SK-N-SH treated with all-trans-retinoic acid at 6 μM for 48 hours (cell line): Measurements from ENCODE around the gene TESMIN.
A peak's percentile ranks its signal among the peaks of the same experiment; 100 is the strongest.

Experiments
- ATAC-seq: fragments of 200-7000 bp; cut with Tn5 transposase; 3 replicates; pipeline ENCODE4 v1.9.1; 2020; ENCODE audit warnings: mild to moderate bottlenecking, moderate library complexity
- ARNTL ChIP-seq: fragments of 450-650 bp; formaldehyde crosslinking; IDR thresholded peaks from 2 replicates; pipeline ENCODE4 v1.5.0; 2020; ENCODE audit warnings: low read depth, mild to moderate bottlenecking, moderate library complexity, borderline replicate concordance
- BACH2 ChIP-seq: fragments of 250-450 bp; sonication (Bioruptor Pico); IDR thresholded peaks from 2 replicates; pipeline ENCODE4 v1.9.0; 2021; ENCODE audit warnings: mild to moderate bottlenecking, borderline replicate concordance
- CSDC2 ChIP-seq: fragments of 250-450 bp; sonication (Bioruptor Pico); IDR thresholded peaks from 2 replicates; pipeline ENCODE4 v1.5.0; 2020; ENCODE audit warnings: mild to moderate bottlenecking, moderate library complexity
- ESRRG ChIP-seq: fragments of 250-450 bp; sonication (Bioruptor Pico); IDR thresholded peaks from 2 replicates; pipeline ENCODE4 v1.6.1; 2021; ENCODE audit warnings: mild to moderate bottlenecking
- GLIS3 ChIP-seq: fragments of 250-450 bp; sonication (Bioruptor Pico); IDR thresholded peaks from 2 replicates; pipeline ENCODE4 v1.5.0; 2020; ENCODE audit warnings: mild to moderate bottlenecking, moderate library complexity
- ISL1 ChIP-seq: fragments of 250-450 bp; sonication (Bioruptor Pico); IDR thresholded peaks from 2 replicates; pipeline ENCODE4 v2.1.2; 2022; ENCODE audit warnings: mild to moderate bottlenecking, moderate library complexity
- OSR1 ChIP-seq: fragments of 250-450 bp; sonication (Bioruptor Pico); IDR thresholded peaks from 2 replicates; pipeline ENCODE4 v1.8.0; 2022; ENCODE audit warnings: moderate library complexity, mild to moderate bottlenecking, inconsistent platforms
- PATZ1 ChIP-seq: fragments of 250-450 bp; sonication (Bioruptor Pico); IDR thresholded peaks from 2 replicates; pipeline ENCODE4 v1.8.0; 2020; ENCODE audit warnings: mild to moderate bottlenecking, moderate library complexity, borderline replicate concordance
- PPARA ChIP-seq: fragments of 250-450 bp; sonication (Bioruptor Pico); IDR thresholded peaks from 2 replicates; pipeline ENCODE4 v1.5.0; 2020; ENCODE audit warnings: mild to moderate bottlenecking, borderline replicate concordance
- SNAI2 ChIP-seq: fragments of 250-450 bp; sonication (Bioruptor Pico); IDR thresholded peaks from 2 replicates; pipeline ENCODE4 v1.5.0; 2020; ENCODE audit warnings: mild to moderate bottlenecking, moderate library complexity
- TCF4 ChIP-seq: fragments of 250-450 bp; sonication (Bioruptor Pico); IDR thresholded peaks from 2 replicates; pipeline ENCODE4 v1.8.0; 2021; ENCODE audit warnings: mild to moderate bottlenecking, moderate library complexity, borderline replicate concordance
- TOX ChIP-seq: fragments of 250-450 bp; sonication (Bioruptor Pico); IDR thresholded peaks from 2 replicates; pipeline ENCODE4 v1.8.0; 2021; ENCODE audit warnings: mild to moderate bottlenecking, moderate library complexity, borderline replicate concordance
- ZC3H10 ChIP-seq: fragments of 250-450 bp; sonication (Bioruptor Pico); IDR thresholded peaks from 2 replicates; pipeline ENCODE4 v1.5.1; 2021; ENCODE audit warnings: mild to moderate bottlenecking, moderate library complexity
- ZFP3 ChIP-seq: fragments of 250-450 bp; sonication (Bioruptor Pico); IDR thresholded peaks from 2 replicates; pipeline ENCODE4 v1.5.0; 2020; ENCODE audit warnings: mild to moderate bottlenecking, moderate library complexity
- ZFP30 ChIP-seq: fragments of 450-650 bp; formaldehyde crosslinking; IDR thresholded peaks from 2 replicates; pipeline ENCODE4 v1.5.0; 2022; ENCODE audit warnings: mild to moderate bottlenecking, moderate library complexity
- ZNF565 ChIP-seq: fragments of 450-650 bp; formaldehyde crosslinking; conservative IDR thresholded peaks from 2 replicates; pipeline ENCODE4 v1.5.0; 2020; ENCODE audit warnings: low read depth, mild to moderate bottlenecking, moderate library complexity
- ZNF70 ChIP-seq: fragments of 450-650 bp; formaldehyde crosslinking; IDR thresholded peaks from 2 replicates; pipeline ENCODE4 v1.5.0; 2020; ENCODE audit warnings: mild to moderate bottlenecking, moderate library complexity
- ZNF8 ChIP-seq: fragments of 450-650 bp; formaldehyde crosslinking; IDR thresholded peaks from 2 replicates; pipeline ENCODE4 v1.5.0; 2020; ENCODE audit warnings: mild to moderate bottlenecking, moderate library complexity
- TF ChIP-seq, protein P1 (sequence below): fragments of 250-450 bp; sonication (Bioruptor Pico); IDR thresholded peaks from 2 replicates; pipeline ENCODE4 v1.8.0; 2021; ENCODE audit warnings: low read depth, mild to moderate bottlenecking, moderate library complexity, borderline replicate concordance
- TF ChIP-seq, protein P2 (sequence below): fragments of 250-450 bp; sonication (Bioruptor Pico); IDR thresholded peaks from 2 replicates; pipeline ENCODE4 v1.5.1; 2020; ENCODE audit warnings: low read depth, mild to moderate bottlenecking, moderate library complexity
- TF ChIP-seq, protein P3 (sequence below): fragments of 250-450 bp; sonication (Bioruptor Pico); IDR thresholded peaks from 2 replicates; pipeline ENCODE4 v1.5.0; 2020; ENCODE audit warnings: mild to moderate bottlenecking, moderate library complexity
- TF ChIP-seq, protein P4 (sequence below): fragments of 250-450 bp; sonication (Bioruptor Pico); IDR thresholded peaks from 2 replicates; pipeline ENCODE4 v1.5.1; 2021; ENCODE audit warnings: mild to moderate bottlenecking, moderate library complexity

Gene TESMIN

GRCh38 chr11:68734111-68734510, 17.2 kb downstream of the TESMIN start:
- ATAC-seq = no peak
- TF ChIP-seq ARNTL (CRISPR knock-in tag) (no peak), TCF4 (CRISPR knock-in tag) (no peak), TOX (no peak), SNAI2 (CRISPR knock-in tag) (no peak), ZC3H10 (CRISPR knock-in tag) (no peak), ESRRG (CRISPR knock-in tag) (no peak), PPARA (no peak), ZNF70 (no peak), ZFP3 (CRISPR knock-in tag) (no peak), PATZ1 (no peak), OSR1 (no peak), BACH2 (CRISPR knock-in tag) (no peak), ZFP30 (CRISPR knock-in tag) (no peak), CSDC2 (CRISPR knock-in tag) (no peak)
- TF ChIP-seq, protein P1, sequence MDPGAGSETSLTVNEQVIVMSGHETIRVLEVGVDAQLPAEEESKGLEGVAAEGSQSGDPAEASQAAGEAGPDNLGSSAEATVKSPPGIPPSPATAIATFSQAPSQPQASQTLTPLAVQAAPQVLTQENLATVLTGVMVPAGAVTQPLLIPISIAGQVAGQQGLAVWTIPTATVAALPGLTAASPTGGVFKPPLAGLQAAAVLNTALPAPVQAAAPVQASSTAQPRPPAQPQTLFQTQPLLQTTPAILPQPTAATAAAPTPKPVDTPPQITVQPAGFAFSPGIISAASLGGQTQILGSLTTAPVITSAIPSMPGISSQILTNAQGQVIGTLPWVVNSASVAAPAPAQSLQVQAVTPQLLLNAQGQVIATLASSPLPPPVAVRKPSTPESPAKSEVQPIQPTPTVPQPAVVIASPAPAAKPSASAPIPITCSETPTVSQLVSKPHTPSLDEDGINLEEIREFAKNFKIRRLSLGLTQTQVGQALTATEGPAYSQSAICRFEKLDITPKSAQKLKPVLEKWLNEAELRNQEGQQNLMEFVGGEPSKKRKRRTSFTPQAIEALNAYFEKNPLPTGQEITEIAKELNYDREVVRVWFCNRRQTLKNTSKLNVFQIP (CRISPR knock-in tag) = no peak
- TF ChIP-seq, protein P2, sequence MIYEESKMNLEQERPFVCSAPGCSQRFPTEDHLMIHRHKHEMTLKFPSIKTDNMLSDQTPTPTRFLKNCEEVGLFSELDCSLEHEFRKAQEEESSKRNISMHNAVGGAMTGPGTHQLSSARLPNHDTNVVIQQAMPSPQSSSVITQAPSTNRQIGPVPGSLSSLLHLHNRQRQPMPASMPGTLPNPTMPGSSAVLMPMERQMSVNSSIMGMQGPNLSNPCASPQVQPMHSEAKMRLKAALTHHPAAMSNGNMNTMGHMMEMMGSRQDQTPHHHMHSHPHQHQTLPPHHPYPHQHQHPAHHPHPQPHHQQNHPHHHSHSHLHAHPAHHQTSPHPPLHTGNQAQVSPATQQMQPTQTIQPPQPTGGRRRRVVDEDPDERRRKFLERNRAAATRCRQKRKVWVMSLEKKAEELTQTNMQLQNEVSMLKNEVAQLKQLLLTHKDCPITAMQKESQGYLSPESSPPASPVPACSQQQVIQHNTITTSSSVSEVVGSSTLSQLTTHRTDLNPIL (CRISPR knock-in tag) = no peak
- TF ChIP-seq, all 23 proteins: peak for 0

GRCh38 chr11:68727783-68728182, 23.5 kb downstream of the TESMIN start:
- TF ChIP-seq BACH2 (CRISPR knock-in tag) (no peak), TOX (no peak), PATZ1 (no peak), ZNF565 (no peak), ZNF8 (CRISPR knock-in tag) (no peak), ZFP30 (CRISPR knock-in tag) (no peak), ZFP3 (CRISPR knock-in tag) (no peak), PPARA (no peak)
- TF ChIP-seq, protein P3, sequence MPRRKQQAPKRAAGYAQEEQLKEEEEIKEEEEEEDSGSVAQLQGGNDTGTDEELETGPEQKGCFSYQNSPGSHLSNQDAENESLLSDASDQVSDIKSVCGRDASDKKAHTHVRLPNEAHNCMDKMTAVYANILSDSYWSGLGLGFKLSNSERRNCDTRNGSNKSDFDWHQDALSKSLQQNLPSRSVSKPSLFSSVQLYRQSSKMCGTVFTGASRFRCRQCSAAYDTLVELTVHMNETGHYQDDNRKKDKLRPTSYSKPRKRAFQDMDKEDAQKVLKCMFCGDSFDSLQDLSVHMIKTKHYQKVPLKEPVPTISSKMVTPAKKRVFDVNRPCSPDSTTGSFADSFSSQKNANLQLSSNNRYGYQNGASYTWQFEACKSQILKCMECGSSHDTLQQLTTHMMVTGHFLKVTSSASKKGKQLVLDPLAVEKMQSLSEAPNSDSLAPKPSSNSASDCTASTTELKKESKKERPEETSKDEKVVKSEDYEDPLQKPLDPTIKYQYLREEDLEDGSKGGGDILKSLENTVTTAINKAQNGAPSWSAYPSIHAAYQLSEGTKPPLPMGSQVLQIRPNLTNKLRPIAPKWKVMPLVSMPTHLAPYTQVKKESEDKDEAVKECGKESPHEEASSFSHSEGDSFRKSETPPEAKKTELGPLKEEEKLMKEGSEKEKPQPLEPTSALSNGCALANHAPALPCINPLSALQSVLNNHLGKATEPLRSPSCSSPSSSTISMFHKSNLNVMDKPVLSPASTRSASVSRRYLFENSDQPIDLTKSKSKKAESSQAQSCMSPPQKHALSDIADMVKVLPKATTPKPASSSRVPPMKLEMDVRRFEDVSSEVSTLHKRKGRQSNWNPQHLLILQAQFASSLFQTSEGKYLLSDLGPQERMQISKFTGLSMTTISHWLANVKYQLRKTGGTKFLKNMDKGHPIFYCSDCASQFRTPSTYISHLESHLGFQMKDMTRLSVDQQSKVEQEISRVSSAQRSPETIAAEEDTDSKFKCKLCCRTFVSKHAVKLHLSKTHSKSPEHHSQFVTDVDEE (CRISPR knock-in tag) = no peak
- ATAC-seq = peak; percentile 65; the same call in 1 of the 3 replicates

DNA sequence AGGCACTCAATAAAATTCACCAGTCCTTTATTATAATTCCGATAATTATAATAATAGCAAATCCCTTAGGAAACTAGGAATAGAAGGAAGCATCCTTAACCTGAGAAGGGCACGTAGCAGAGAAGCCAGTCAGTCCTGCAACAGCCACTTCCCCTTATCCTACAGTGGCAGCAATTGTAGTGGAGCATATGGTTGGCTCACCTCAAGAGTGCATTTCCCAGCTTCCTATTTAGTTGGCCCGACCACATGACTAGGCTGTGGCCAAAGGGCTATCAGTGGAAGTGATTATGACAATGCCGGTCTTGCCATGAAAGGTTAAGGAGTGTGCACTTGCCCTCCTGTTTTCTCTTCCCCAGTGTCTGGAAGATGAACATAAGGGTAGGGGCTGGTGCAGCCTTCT, 27.0 kb downstream of the TESMIN start:
- no peak for ATAC-seq
- TF ChIP-seq, protein P2 (CRISPR knock-in tag) = no peak
- TF ChIP-seq PATZ1 = no peak
- no peak for TF ChIP-seq ARNTL (CRISPR knock-in tag)
- TF ChIP-seq, protein P4, sequence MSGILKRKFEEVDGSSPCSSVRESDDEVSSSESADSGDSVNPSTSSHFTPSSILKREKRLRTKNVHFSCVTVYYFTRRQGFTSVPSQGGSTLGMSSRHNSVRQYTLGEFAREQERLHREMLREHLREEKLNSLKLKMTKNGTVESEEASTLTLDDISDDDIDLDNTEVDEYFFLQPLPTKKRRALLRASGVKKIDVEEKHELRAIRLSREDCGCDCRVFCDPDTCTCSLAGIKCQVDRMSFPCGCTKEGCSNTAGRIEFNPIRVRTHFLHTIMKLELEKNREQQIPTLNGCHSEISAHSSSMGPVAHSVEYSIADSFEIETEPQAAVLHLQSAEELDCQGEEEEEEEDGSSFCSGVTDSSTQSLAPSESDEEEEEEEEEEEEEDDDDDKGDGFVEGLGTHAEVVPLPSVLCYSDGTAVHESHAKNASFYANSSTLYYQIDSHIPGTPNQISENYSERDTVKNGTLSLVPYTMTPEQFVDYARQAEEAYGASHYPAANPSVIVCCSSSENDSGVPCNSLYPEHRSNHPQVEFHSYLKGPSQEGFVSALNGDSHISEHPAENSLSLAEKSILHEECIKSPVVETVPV = no peak
- no peak for TF ChIP-seq ZFP30 (CRISPR knock-in tag)
- no peak for TF ChIP-seq GLIS3
- no peak for TF ChIP-seq ZNF565
- TF ChIP-seq ZNF8 (CRISPR knock-in tag) = no peak
- TF ChIP-seq ISL1 (CRISPR knock-in tag) = no peak
